HuH-7.5 (cell line): Measurements from ENCODE around the gene SPOPL.
"Not testable (repeated sequence)": the region's sequence is repeated elsewhere in the genome, so short reads cannot be mapped to it uniquely, and the experiment has no call there.

Experiments used
- DNase-seq: peaks from one replicate; pipeline ENCODE4 v3.0.0; 2011; ENCODE audit warnings: low spot score

SPOPL gene

DNA sequence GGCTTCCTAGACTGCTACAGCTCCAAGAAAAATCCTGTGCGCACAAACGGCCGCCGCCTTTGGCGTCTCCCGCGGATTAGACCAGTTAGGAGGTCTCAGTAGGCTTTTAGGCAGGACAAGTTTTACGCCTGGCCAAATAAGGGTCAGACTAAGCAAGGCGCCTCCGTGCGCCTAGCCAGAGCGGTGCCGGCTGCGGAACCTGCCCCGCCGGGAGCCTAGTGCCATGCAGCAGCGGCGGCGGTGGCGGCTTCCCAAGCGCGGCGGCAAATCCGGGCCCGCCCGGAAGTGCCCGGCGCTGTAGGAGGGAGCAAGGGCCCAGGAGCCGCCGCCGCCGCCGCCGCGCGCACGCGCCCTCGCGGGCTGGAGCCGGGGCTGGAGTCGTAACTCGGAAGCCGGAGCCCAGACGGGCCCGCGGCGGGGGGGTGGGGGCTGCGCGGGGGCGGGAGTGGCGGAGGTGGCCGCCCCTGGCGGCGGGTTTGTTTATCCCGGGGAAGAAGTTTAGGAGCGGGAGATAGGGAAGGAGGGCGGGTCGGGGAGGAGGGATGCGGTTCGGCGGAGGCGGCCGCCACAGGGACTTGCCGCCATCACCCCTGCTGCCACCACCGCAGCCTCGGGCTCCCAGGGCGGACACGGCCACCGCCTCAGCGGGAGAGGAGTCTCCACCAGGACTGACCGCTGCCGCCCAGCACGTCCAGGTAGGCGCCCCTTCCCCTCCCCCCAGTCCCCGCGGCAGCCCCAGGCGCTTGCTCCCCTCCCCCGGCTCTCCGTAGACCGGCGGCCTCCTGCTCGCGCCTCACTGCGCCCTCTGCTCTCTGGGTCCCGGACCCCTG, at the start of gene SPOPL:
Gene SPOPL (plus strand): TSS at position 346 of the 830 bp plus-strand sequence. CDS start 48,447 bp downstream, outside the sequence.
- peak; percentile 85 for DNase-seq

DNA sequence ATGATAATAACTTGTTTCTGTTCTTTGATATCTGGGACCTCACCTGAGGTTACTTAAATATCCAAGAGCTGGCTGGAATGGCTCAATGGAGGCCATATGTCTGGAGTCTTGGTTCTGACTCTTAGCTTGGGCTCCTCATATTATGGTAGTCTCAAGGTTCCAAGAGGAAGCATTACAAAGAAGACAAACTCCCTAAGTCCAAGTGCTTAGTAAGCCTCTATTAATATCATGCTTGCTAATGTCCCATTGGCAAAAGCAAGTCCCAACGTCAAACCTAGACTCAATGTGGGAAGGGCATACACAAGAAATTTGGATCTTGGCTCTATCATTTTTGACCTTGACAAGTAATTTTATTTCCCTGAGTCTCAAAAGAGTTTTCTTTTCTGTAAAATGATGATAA, 49.2 kb upstream of the SPOPL start:
- DNase-seq, result no peak

- no peak for DNase-seq
Measured at GRCh38 chr2:138453815-138454214, 47.8 kb upstream of the SPOPL start.

DNA sequence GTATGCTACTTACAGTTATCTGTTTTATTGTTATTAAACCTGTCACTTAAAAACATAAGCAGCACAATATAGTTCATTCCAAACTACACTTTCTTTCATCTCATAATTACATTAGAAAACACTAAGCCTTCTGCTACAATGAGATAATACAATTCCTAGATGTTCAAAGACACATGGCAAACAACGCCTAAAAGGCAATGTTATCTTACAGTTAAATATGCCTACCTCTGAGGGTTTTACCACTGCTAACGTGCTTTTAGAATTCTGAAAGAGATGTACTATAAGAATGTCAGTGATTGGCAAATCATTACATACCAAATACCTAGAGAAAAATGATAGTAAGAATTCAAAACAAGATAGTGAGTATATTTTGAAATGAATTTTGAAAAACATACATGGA, 46.8 kb upstream of the SPOPL start:
- no peak for DNase-seq

- no peak for DNase-seq
Measured at GRCh38 chr2:138455275-138455674, 46.3 kb upstream of the SPOPL start.

DNA sequence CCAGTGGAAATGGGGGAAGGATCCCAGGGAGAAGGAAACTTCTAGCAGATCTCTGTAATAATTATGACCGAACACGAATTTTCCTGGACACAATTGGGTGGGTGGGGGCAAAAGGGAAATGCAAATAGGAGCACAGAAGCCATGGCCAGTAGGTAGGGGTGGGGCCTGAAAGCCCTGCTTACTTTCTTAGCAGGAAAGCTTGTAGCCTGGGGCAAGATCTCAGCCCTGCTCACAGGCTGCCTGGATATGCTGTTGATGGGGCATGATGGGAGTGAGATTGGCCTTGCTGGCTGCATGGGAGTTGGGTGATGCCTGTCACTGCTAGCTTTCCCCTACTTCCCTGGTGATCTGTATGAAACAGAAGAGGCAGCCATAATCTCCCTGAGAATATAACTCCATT, 45.9 kb upstream of the SPOPL start:
- no peak for DNase-seq

GRCh38 chr2:138462689-138463088, 38.9 kb upstream of the SPOPL start:
- not testable (repeated sequence) for DNase-seq

DNA sequence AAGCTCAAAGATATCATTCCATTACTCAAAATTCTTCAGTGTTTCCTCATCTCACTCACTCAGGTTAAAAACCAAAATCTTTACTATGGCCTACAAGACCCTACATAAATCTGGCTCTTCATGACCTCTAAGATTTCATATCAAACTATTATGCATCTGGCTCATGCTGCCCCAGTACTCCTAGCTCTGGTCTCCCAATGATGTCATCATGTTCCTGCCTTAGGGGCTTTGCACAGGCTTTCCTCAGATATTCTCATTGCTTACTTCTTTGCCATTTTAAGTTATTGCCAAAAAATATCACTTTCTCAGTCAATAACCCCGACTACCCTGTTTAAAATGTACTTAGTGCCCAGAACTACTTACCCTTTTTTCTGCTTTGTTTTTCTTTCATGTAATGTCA, 33.0 kb upstream of the SPOPL start:
- no peak for DNase-seq

DNA sequence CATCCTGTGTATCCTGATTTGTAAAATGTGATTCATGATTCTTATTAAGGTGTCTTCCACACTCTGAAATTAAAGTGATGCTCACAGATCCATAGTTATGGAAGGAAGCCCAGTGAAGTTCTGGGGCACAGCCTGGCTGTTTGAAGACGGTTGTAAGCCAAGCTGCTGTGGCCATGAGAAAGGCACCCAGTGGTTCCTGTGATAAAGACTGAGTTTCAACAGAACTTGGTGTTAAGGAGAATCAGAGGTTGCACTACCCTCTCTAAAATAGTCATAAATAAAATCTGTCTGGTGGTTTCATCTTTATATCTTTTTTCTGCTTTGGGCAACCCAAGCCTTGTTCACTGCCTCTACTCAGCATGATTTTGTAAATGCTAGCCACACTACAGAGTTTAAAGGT, 32.2 kb upstream of the SPOPL start:
- DNase-seq, result no peak

GRCh38 chr2:138470941-138471340, 30.6 kb upstream of the SPOPL start:
- no peak for DNase-seq

- no peak for DNase-seq
Measured at GRCh38 chr2:138474100-138474825, 27.3 kb upstream of the SPOPL start.

DNA sequence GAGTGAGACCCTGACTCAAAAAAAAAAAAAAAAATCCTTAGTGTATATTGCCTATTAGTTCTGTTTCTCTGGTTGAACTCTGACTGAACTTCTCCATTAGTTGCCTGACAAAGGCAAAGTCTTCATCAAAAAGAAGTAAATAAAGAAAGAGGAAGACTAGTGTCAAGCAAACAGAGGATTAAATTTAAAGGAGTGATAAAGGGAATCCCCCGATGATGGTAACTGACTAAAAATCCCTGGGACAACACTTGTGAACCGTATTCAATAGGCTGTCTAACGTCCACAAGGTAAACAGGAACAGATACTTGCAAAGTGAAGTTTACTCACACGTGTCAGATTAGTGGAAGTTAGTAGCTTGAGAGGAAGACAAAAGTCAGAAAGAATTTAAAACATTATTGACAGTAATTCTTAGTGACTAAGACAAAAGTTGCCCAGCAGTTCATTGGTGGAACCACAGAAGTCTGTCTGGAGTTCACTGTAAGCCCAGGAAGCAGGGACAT, 26.2 kb upstream of the SPOPL start:
- no peak for DNase-seq

DNA sequence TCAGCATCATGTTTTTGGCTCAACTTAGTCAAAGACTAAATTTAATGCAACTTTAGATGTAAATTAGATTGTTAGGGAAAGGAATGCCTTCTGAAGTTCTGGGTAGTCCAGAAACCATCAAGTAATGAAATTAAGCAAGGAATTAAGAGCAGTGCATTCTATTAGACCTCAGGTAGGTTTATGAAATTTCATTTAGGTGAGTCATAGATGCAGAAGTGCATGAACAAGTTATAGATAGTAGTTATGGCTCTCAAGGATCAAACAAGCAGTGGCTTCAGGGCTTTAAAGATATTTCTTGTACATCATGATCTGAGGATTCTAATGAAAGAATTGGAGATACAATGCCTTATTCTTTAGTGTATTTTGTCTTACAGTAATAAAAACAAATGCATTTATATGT, 25.4 kb upstream of the SPOPL start:
- DNase-seq, result no peak

DNA sequence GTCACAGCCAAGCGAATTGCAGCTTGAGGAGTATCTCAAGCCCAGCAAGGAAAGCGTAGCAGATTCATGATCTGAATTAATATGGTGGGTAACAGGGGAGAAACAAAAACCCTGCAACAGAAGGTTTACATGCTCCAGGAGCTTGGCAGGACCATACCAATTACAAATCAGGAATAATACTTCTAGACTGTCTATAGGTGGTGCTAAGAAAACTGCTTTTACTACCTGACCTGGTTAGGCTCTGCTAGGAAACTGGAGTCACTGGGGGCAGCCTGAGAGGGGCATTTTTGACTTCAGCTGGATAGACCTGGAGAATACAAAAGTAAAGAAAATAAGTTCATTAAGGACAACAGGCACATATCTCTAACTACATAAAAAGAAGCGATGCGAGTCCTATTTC, 24.6 kb upstream of the SPOPL start:
- DNase-seq, result no peak

DNA sequence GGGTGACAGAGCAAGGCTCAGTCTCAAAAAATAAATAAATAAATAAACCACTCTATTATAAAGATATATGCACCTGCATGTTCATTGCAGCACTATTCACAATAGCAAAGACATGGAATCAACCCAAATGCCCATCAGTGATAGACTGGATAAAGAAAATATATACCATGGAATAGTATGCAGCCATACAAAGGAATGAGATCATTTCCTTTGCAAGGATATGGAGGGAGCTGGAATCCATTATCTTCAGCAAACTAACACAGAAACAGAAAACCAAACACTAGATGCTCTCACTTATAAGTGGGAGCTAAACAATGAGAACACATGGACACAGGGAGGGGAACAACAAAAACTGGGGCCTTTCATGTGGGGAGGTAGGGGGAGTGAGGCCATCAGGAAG, 18.8 kb upstream of the SPOPL start:
- DNase-seq, result not testable (repeated sequence)

GRCh38 chr2:138485019-138485418, 16.6 kb upstream of the SPOPL start:
- DNase-seq, result no peak

GRCh38 chr2:138486363-138487198, 15.0 kb upstream of the SPOPL start:
- DNase-seq, result no peak

GRCh38 chr2:138490673-138491494, 10.7 kb upstream of the SPOPL start:
- DNase-seq, result no peak

- no peak for DNase-seq
Measured at GRCh38 chr2:138491495-138491862, 10.1 kb upstream of the SPOPL start.

GRCh38 chr2:138492160-138492559, 9.4 kb upstream of the SPOPL start:
- DNase-seq, result no peak

- no peak for DNase-seq
Measured at GRCh38 chr2:138493334-138493733, 8.2 kb upstream of the SPOPL start.
